NCI-H526 (cell line): ENCODE results near the gene FECH.
A peak's percentile ranks its signal among the peaks of the same experiment; 100 is the strongest.
"Not testable (repeated sequence)": the region's sequence is repeated elsewhere in the genome, so short reads cannot be mapped to it uniquely, and the experiment has no call there.

ENCODE experiments used
- DNase-seq, 2 experiments: peaks; one replicate each; lab custom pipeline; 2025; lab: John Stamatoyannopoulos, UW

FECH gene

DNA sequence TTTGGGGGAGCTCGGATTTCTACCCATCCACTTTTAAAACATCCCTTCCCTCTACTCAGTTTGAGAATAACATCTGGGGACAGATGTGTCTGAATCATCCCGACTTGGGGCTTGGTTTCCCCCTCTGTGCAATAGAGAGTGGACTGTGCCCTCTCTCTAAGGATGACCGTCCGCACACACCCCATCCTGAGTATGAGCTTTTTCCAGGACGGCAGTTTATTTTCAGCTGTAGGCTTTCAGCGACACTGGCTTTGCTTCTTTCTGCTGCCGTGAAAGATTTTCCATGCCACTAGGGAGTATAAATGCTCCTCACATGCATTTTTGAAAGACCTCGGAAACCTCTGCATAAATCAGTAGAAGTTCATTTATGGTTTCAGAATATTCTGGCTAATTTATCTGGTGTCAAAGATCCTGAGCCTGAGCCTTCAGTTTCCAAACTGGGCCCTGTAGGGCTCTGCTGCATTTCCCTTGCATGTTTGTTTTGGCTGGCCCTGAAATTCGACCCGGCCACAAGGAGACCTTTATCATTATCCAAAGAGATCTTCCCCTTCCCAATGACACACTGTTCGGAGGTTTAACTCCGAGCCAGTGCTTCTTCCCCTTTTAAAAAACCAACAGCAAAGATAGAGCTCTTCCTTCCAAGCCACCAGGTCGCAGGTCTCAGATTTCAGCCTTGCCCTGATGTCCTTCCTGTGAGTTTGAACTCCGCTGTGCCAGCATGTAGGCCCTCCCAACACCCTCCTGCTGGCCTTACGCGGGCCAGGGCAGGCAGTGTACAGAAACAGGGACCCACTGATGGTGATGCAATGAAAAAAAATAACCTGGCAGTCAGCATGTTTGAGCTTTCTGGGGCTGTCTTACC, 53.3 kb downstream of the FECH start:
- DNase-seq, result no peak

DNA sequence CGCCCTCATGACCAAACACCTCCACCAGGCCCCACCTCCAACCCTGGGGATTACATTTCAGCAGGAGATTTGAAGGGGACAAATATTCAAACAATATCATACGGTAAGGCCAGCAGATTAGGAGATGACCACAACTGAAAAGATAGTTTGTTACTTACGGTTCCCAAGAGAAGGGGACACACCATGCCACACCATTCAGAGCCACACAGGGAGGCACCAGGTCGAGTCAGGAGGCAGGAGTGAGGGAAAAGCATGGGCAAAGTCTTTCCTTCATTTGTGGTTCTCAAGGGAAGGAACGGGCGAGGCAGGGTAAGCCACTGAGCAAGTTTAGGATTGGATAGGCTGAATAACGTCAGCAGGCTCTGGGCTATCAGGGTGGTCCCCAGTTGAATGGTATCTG, 57.4 kb downstream of the FECH start:
- DNase-seq, result no peak

DNA sequence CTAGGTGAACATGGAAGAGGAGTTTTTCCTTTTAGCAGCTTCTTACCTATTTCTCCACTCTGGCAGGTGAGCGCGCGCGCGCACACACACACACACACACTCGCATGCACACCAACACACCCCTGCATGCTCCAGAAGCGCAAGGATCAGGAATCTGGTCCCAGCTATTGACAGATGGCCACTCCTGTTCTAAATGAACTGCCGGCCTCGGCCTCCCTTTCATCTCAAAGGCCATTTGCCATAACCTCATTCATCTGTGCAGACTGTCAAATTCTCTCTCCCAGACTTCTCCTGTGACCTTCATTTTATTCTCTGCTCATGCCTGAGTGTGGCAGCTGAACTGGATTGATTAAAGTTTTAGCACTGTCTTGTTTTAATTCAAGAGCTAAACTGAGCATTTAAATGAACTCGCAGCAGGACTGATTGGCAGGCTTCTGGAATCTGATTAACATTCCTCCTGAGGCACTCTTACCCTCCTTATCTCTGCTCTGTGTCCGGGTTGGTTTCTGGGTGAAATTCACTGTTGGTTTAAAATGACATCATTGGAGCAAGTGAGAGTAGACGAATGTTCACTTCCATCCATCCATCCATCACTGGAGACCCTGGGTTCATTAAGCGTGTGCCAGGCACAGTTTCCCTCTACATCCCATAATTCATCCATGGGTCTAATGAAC, 58.8 kb downstream of the FECH start:
- DNase-seq, result no peak

DNA sequence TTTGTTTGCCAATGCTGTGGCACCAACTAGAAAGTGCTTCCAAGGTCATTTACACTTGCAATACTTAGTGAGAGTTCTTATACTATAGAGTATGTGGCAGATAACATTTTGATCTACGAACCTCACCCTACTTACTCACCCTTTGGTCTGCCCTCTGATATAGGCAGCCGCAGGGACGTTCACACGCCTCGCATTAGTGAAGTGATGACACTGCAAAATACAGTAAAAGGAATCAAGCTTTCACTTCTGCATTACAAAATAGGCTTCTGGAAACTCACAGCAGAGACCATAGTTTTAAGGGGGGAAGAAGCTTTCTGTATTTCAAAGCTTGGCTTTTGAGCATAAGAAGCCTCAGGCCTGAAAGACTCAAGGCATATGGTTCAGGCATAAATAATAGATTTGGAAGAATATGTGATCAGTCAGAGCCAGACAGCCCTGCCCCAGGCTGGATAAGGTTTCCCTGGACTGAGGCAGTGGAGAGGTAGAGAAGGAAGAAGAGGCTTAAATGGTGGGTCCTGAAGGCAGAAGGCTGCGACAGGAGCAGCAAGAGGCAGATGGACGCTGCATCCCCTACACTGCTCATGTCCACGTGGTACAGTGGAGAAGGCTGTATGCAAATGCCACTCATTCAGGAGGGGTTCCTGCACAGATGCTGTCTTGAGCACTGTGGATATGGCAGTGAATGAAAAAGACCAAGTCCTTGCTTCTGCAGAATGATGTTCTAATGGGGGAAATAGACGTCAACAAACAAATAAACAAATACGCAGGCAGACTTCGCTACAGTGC, 63.1 kb downstream of the FECH start:
- peak; percentile 39 to 74 for DNase-seq

DNA sequence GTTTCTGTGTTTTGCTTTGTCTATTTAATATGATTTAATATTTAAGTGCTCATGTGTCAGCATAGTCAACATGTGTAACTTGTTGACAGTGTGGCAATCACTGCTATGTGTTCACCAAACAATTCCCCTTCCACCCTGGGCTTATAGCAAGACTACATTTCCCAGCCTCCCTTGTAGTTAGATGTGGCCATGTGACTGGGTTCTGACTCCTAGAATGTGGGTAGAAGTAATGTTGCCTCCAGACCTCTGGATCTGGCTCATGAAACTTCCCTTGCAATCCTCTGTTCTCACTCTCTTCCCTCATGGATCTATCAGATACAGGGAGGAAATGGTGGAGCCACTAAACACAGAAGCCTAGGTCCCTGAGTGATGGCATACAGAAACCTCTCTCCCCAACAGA, 64.2 kb downstream of the FECH start:
- not testable (repeated sequence) for DNase-seq

DNA sequence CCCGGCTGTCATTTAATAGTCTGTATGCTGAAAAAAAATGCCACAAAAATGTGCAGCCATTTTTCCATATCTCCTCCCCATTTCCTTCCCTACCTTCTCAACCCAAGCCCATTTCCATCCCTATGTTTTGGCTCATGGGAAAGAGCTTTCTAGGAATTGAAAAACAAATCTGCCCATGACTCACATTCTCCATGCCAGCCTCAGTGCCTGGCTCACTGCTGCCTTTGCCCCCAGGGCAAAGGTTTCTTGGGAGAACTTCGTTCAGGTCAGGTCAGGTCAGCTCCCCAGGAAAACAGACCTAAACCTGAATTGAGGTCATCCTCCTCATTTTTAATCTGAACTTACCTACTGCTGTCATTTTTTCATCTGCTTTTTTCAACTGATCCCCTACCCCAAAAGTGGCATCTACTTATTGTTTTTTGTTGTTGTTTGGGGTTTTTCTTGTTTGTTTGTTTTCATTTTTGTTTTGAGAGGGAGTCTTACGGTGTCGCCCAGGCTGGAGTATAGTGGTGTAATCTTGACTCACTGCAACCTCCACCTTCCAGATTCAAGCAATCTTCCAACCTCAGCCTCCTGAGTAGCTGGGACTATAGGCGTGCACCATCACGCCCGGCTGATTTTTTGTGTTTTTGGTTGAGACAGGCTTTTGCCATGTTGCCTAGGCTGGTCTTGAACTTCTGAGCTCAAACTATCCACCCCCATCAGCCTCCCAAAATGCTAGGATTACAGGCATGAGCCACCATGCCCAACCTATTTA, 66.7 kb downstream of the FECH start:
- DNase-seq, result no peak

DNA sequence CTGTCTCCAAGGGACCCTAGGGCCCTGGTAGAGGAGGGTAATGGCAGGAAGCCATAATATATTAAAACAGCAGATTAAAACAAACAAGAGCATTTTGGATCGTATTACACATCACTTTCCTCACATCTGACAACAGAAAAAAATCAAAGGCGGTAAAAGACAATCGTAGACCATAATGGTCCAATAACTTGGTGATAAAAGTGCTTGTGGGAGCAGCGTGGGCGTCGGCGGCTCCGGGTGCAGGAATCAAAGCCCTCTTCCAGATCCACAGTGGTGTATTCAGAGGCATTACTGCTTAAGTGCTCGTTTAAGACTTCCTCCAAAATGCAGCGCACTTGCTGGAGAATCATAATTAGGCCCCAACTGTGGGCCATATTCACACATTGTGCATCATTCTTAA, 68.0 kb downstream of the FECH start:
- no peak for DNase-seq

DNA sequence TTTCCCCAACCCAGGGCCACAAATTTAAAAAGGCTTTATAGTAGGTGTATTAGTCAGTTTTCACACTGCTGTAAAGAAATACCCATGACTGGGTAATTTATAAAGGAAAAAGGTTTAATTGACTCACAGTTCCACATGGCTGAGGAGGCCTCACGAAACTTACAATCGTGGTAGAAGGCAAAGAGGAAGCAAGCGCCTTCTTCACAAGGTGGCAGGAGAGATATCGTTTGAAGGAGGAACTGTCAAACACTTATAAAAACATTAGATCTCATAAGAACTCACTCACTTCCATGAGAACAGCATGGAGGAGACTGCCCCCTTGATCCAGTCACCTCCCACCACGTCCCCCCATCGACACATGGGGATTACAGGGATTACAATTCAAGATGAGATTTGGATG, 70.4 kb downstream of the FECH start:
- no peak for DNase-seq

DNA sequence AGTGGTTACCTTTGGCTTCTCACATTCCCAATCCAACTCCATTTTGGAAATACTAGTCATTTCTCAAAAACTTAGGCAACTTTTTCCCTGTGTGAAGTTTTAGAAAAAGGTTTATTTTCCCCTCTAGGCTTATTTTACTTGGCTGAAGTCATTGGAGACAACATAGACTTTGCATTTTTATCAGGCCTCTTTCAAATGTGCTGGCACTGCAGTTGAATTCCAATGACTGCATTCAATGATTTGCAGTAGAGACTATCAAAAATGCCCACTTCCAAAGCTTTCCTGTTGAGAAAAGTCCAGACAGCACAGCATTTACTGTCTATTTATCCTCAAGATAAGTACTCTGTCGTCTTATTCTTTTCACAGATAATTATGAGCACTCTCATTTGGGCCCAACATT, 81.3 kb downstream of the FECH start:
- DNase-seq, result no peak

DNA sequence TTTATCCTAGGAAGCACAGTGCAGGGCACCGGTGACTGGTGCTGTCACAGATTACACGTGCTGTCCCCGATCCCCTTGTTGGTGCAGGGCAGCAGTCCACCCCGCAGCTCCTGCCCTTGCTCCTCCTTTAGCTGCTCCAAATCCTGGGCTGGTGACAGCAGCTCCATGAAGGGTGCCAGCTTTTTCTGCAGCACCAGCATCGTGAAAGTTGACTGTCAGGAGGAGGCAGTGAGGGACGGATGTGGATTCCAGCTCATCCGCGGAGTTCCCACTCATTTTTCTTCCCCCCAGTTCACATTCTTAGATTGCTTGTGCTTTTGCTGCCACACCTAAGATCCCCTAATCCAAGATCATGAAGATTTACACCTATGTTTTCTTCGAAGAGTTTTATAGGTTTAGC, 83.9 kb downstream of the FECH start:
- DNase-seq, result no peak

DNA sequence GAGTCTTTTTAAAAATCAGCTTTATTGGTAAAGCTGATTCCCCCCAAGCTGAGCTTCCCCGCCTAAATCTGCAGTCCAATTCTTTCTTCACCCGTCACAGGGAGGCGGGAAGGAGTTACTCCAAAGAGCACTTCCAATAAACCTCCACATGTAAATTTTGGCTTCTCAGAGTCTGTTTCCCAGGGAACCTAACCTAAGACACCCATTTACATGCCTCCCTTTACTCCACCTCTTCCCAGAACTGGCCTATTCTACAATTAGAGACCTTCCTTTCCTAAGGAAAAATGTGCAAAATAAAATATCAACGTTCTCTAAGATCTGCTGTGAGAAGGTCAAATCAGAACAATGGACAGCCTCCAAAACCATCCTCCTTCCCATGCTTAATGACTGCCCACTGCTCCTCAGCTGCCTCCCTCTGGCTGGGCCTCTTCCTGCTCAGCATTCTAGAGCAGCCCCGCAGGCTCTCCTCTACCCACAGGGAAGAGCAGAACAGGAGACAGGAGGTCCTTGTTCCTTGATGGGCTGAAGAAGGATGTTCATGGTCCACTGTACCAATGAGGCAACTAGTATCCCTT, 87.7 kb downstream of the FECH start:
- DNase-seq, result no peak
